Measurements from ENCODE around the gene SMARCD2. TPM values are rescaled to one million over a fixed set of nuclear protein-coding genes. Genes with fewer than 3 reads are reported as not detected.
"Not testable (repeated sequence)": the region's sequence is repeated elsewhere in the genome, so short reads cannot be mapped to it uniquely, and the experiment has no call there.

The SMARCD2 gene
- 44.4 TPM for total RNA-seq

GRCh38 chr17:63842540-63843386 lies at the start of gene SMARCD2:
Gene SMARCD2 (minus strand): TSS chr17:63842685. CDS start chr17:63842674, 11 bp downstream.
- Histone ChIP-seq H3K36me3 (ENCODE audit: control insufficient read depth in 3 of 3, insufficient read depth in 3 of 3, low read length in 3 of 3) (no peaks in the 10 kb centered on the region), H3K9ac (ENCODE audit: low read depth in 1 of 3, low read length in 3 of 3) (peak within 1 kb of the TSS; percentile 91 to 97 (median 93)), H3K27me3 (ENCODE audit: control insufficient read depth in 3 of 3, insufficient read depth in 3 of 3, low read length in 3 of 3) (no peaks in the 10 kb centered on the region), H3K9me3 (ENCODE audit: control insufficient read depth in 3 of 3, low read length in 3 of 3) (no peaks in the 10 kb centered on the region), H3K4me3 (ENCODE audit: low read length in 3 of 3) (peak within 1 kb of the TSS; percentile 87 to 91 (median 90)), H3K4me1 (ENCODE audit: control insufficient read depth in 3 of 3, insufficient read depth in 3 of 3, low read length in 3 of 3) (peaks cover 45 to 48% (median 47%) of the 10 kb centered on the region in 3 donors), H3K27ac (ENCODE audit: low read depth, low read length) (peak within 1 kb of the TSS; percentile 89)

DNA sequence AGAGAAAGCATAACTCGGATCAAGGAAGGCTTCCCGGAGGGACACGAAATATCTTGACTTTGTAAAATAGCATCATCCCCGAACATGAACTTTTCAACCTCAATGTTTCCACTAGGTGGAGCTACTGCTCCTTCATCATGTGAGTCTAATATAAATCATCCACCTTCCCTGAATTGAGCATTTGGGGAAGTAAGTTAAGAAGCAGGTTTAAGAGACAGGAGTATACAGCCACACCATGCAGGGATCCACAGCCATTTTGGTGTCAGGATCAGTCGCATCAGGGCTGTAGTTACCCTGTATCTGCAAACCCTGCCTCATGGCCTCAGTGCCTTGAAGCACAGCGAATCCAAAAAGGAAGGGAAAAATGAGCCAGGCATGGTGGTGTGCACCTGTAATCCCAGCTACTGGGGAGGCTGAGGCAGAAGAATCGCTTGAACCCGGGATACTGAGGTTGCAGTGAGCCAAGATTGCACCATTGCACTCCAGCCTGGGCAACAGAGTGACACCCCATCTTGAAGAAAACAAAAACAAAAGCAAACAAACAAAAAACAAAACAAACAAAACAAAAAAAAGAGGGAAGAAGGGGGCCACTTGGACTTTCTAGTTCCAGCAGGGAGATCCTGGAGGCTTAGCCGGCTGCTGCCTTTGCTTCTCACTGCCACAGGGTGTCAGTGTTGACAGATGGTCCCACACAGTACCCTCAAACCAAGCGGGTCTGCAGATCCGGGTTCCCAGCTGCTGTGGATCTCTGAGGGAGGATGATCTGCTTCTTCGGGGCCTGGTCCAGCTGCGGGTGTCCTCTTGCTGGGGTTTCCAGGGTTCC lies 46.8 kb upstream of the SMARCD2 start:
- H3K4me3 ChIP-seq (ENCODE audit: low read length in 3 of 3); H3K9ac ChIP-seq (ENCODE audit: low read depth in 1 of 3, low read length in 3 of 3); H3K27me3 ChIP-seq (ENCODE audit: control insufficient read depth in 3 of 3, insufficient read depth in 3 of 3, low read length in 3 of 3); H3K27ac ChIP-seq (ENCODE audit: low read depth, low read length); H3K9me3 ChIP-seq (ENCODE audit: control insufficient read depth in 3 of 3, low read length in 3 of 3); H3K4me1 ChIP-seq (ENCODE audit: control insufficient read depth in 3 of 3, insufficient read depth in 3 of 3, low read length in 3 of 3); H3K36me3 ChIP-seq (ENCODE audit: control insufficient read depth in 3 of 3, insufficient read depth in 3 of 3, low read length in 3 of 3): not testable (repeated sequence)

GRCh38 chr17:63885119-63885518 lies 42.6 kb upstream of the SMARCD2 start:
- H3K27ac ChIP-seq (ENCODE audit: low read depth, low read length); H3K9me3 ChIP-seq (ENCODE audit: control insufficient read depth in 3 of 3, low read length in 3 of 3); H3K9ac ChIP-seq (ENCODE audit: low read depth in 1 of 3, low read length in 3 of 3); H3K4me3 ChIP-seq (ENCODE audit: low read length in 3 of 3); H3K4me1 ChIP-seq (ENCODE audit: control insufficient read depth in 3 of 3, insufficient read depth in 3 of 3, low read length in 3 of 3); H3K36me3 ChIP-seq (ENCODE audit: control insufficient read depth in 3 of 3, insufficient read depth in 3 of 3, low read length in 3 of 3); H3K27me3 ChIP-seq (ENCODE audit: control insufficient read depth in 3 of 3, insufficient read depth in 3 of 3, low read length in 3 of 3): not testable (repeated sequence)

- H3K36me3 ChIP-seq (ENCODE audit: control insufficient read depth in 3 of 3, insufficient read depth in 3 of 3, low read length in 3 of 3); H3K9ac ChIP-seq (ENCODE audit: low read depth in 1 of 3, low read length in 3 of 3); H3K4me1 ChIP-seq (ENCODE audit: control insufficient read depth in 3 of 3, insufficient read depth in 3 of 3, low read length in 3 of 3); H3K27me3 ChIP-seq (ENCODE audit: control insufficient read depth in 3 of 3, insufficient read depth in 3 of 3, low read length in 3 of 3); H3K4me3 ChIP-seq (ENCODE audit: low read length in 3 of 3); H3K9me3 ChIP-seq (ENCODE audit: control insufficient read depth in 3 of 3, low read length in 3 of 3); H3K27ac ChIP-seq (ENCODE audit: low read depth, low read length): not testable (repeated sequence)
Observed at GRCh38 chr17:63882626-63883126, 40.2 kb upstream of the SMARCD2 start.

DNA sequence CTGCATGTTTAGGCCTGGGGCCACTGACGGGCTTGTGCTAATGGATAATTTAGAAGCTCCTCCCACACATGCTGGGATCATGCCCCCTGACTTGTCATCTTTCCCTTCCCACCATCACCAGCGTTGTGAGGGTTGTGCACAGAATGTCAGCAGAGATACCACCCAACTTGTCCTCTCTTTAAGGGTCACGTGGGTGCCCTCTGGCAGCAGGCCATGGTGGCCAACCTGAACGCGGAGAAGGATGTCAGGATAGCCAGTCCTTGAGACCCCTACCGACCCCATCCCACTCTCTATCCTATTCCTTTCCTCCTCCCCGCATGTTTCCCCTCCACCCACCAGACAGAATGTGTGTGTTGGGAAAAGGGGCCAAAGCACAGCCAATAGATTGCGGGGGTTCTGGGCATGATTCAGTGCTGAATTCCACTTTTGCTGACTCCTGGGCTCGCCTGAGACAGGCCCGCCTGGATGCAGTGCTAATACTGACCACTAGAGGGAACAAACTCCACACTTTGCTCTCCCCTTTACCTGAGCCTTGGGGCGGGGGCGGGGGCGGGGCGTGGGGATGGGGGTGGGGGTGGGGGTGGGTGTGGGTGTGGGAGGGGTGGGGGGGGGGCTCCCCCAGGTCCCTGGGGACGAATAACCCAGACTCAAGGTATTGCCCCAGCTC lies 39.6 kb upstream of the SMARCD2 start, which contains the start of gene GH2:
Gene GH2 (minus strand): TSS at position 10 of the 667 bp plus-strand sequence. CDS start 143 bp downstream, outside the sequence.
- H3K27ac ChIP-seq (ENCODE audit: low read depth, low read length) = no peak within 1 kb of the TSS
- H3K4me3 ChIP-seq (ENCODE audit: low read length in 3 of 3) = no peak within 1 kb of the TSS
- H3K9me3 ChIP-seq (ENCODE audit: control insufficient read depth in 3 of 3, low read length in 3 of 3) = no peaks in the 10 kb centered on the region
- no peaks in the 10 kb centered on the region for H3K27me3 ChIP-seq (ENCODE audit: control insufficient read depth in 3 of 3, insufficient read depth in 3 of 3, low read length in 3 of 3)
- no peaks in the 10 kb centered on the region for H3K36me3 ChIP-seq (ENCODE audit: control insufficient read depth in 3 of 3, insufficient read depth in 3 of 3, low read length in 3 of 3)
- no peak within 1 kb of the TSS for H3K9ac ChIP-seq (ENCODE audit: low read depth in 1 of 3, low read length in 3 of 3)
- H3K4me1 ChIP-seq (ENCODE audit: control insufficient read depth in 3 of 3, insufficient read depth in 3 of 3, low read length in 3 of 3) = peaks cover 0 to 6% (median 0%) of the 10 kb centered on the region in 3 donors

GRCh38 chr17:63881337-63881736 lies 38.9 kb upstream of the SMARCD2 start:
- not testable (repeated sequence) for H3K9me3 ChIP-seq (ENCODE audit: control insufficient read depth in 3 of 3, low read length in 3 of 3); H3K36me3 ChIP-seq (ENCODE audit: control insufficient read depth in 3 of 3, insufficient read depth in 3 of 3, low read length in 3 of 3); H3K4me1 ChIP-seq (ENCODE audit: control insufficient read depth in 3 of 3, insufficient read depth in 3 of 3, low read length in 3 of 3); H3K4me3 ChIP-seq (ENCODE audit: low read length in 3 of 3); H3K27ac ChIP-seq (ENCODE audit: low read depth, low read length); H3K9ac ChIP-seq (ENCODE audit: low read depth in 1 of 3, low read length in 3 of 3); H3K27me3 ChIP-seq (ENCODE audit: control insufficient read depth in 3 of 3, insufficient read depth in 3 of 3, low read length in 3 of 3)

- H3K36me3 ChIP-seq (ENCODE audit: control insufficient read depth in 3 of 3, insufficient read depth in 3 of 3, low read length in 3 of 3) = no peaks in the 10 kb centered on the region
- H3K4me1 ChIP-seq (ENCODE audit: control insufficient read depth in 3 of 3, insufficient read depth in 3 of 3, low read length in 3 of 3) = peaks cover 0 to 5% (median 0%) of the 10 kb centered on the region in 3 donors
Observed at GRCh38 chr17:63880706-63881105, 38.2 kb upstream of the SMARCD2 start.

GRCh38 chr17:63878413-63878812 lies 35.9 kb upstream of the SMARCD2 start:
- H3K36me3 ChIP-seq (ENCODE audit: control insufficient read depth in 3 of 3, insufficient read depth in 3 of 3, low read length in 3 of 3); H3K4me1 ChIP-seq (ENCODE audit: control insufficient read depth in 3 of 3, insufficient read depth in 3 of 3, low read length in 3 of 3); H3K9me3 ChIP-seq (ENCODE audit: control insufficient read depth in 3 of 3, low read length in 3 of 3); H3K9ac ChIP-seq (ENCODE audit: low read depth in 1 of 3, low read length in 3 of 3); H3K4me3 ChIP-seq (ENCODE audit: low read length in 3 of 3); H3K27ac ChIP-seq (ENCODE audit: low read depth, low read length); H3K27me3 ChIP-seq (ENCODE audit: control insufficient read depth in 3 of 3, insufficient read depth in 3 of 3, low read length in 3 of 3): not testable (repeated sequence)

More at GRCh38 chr17:63880706-63881105, 38.2 kb upstream of the SMARCD2 start:
- Histone ChIP-seq H3K4me3 (ENCODE audit: low read length in 3 of 3) (no peak overlapping the region), H3K27me3 (ENCODE audit: control insufficient read depth in 3 of 3, insufficient read depth in 3 of 3, low read length in 3 of 3) (peaks cover 0 to 4% (median 0%) of the 10 kb centered on the region in 3 donors), H3K27ac (ENCODE audit: low read depth, low read length) (no peak overlapping the region), H3K9me3 (ENCODE audit: control insufficient read depth in 3 of 3, low read length in 3 of 3) (no peaks in the 10 kb centered on the region), H3K9ac (ENCODE audit: low read depth in 1 of 3, low read length in 3 of 3) (no peak overlapping the region)

- not testable (repeated sequence) for H3K27me3 ChIP-seq (ENCODE audit: control insufficient read depth in 3 of 3, insufficient read depth in 3 of 3, low read length in 3 of 3); H3K9ac ChIP-seq (ENCODE audit: low read depth in 1 of 3, low read length in 3 of 3); H3K4me1 ChIP-seq (ENCODE audit: control insufficient read depth in 3 of 3, insufficient read depth in 3 of 3, low read length in 3 of 3); H3K4me3 ChIP-seq (ENCODE audit: low read length in 3 of 3); H3K27ac ChIP-seq (ENCODE audit: low read depth, low read length); H3K36me3 ChIP-seq (ENCODE audit: control insufficient read depth in 3 of 3, insufficient read depth in 3 of 3, low read length in 3 of 3); H3K9me3 ChIP-seq (ENCODE audit: control insufficient read depth in 3 of 3, low read length in 3 of 3)
Observed at GRCh38 chr17:63874693-63875092, 32.2 kb upstream of the SMARCD2 start.

All from skeletal muscle tissue (tissue), 4 donors.